ENCODE measurements around the gene PVR.
"Not testable (repeated sequence)": the region's sequence is repeated elsewhere in the genome, so short reads cannot be mapped to it uniquely, and the experiment has no call there.

PVR gene

GRCh38 chr19:44668985-44669764 lies 25.5 kb downstream of the PVR start:
- Histone ChIP-seq H3K27ac (ENCODE audit: low read depth, low read length) (no peak overlapping the region), H2BK12ac (ENCODE audit: low read length) (no peak overlapping the region), H4K12ac (ENCODE audit: low read depth, low read length) (no peak overlapping the region), H3K9ac (ENCODE audit: low read length) (no peak overlapping the region), H2AFZ (ENCODE audit: insufficient read depth, low read length, poor library complexity) (no peak overlapping the region), H3K4ac (ENCODE audit: low read depth, low read length) (no peak overlapping the region), H3K27me3 (ENCODE audit: insufficient read depth, low read length) (no peaks in the 10 kb centered on the region), H3K18ac (ENCODE audit: low read length) (no peak overlapping the region), H3K79me1 (ENCODE audit: low read length) (no peaks in the 10 kb centered on the region), H3K14ac (ENCODE audit: low read length) (no peak overlapping the region), H4K8ac (ENCODE audit: low read depth, low read length) (no peak overlapping the region), H2BK120ac (ENCODE audit: insufficient read depth, low read length, poor library complexity) (no peak overlapping the region), H3K4me3 (ENCODE audit: low read depth, low read length) (no peak overlapping the region), H3K79me2 (ENCODE audit: control insufficient read depth, insufficient read depth, low read length, poor library complexity) (no peaks in the 10 kb centered on the region), H3K4me1 (ENCODE audit: control insufficient read depth in 1 of 2, insufficient read depth in 2 of 2, low read length in 2 of 2) (peaks cover 6 to 10% of the 10 kb centered on the region in 2 experiments), H3K36me3 (ENCODE audit: control insufficient read depth in 1 of 2, insufficient read depth in 2 of 2, low read length in 2 of 2) (no peaks in the 10 kb centered on the region), H3K9me3 (ENCODE audit: insufficient read depth, low read depth, low read length) (no peaks in the 10 kb centered on the region), H2AK5ac (ENCODE audit: low read length) (no peak overlapping the region), H3K4me2 (ENCODE audit: low read length) (no peak overlapping the region), H2BK5ac (ENCODE audit: low read depth, low read length, poor library complexity) (no peak overlapping the region), H3K23ac (ENCODE audit: low read length) (no peak overlapping the region), H4K91ac (ENCODE audit: low read depth, low read length) (no peak overlapping the region)
- WGBS (ENCODE audit: extremely low coverage, insufficient coverage, insufficient read length): no CpG with 5 or more reads among the region's 2 CpGs
- no peak for DNase-seq

GRCh38 chr19:44670027-44670426 lies 26.3 kb downstream of the PVR start:
- not testable (repeated sequence) for H2BK120ac ChIP-seq (ENCODE audit: insufficient read depth, low read length, poor library complexity); H2AFZ ChIP-seq (ENCODE audit: insufficient read depth, low read length, poor library complexity); H3K27me3 ChIP-seq (ENCODE audit: insufficient read depth, low read length); H3K4me3 ChIP-seq (ENCODE audit: low read depth, low read length); H3K79me1 ChIP-seq (ENCODE audit: low read length); H2BK5ac ChIP-seq (ENCODE audit: low read depth, low read length, poor library complexity); H3K36me3 ChIP-seq (ENCODE audit: control insufficient read depth in 1 of 2, insufficient read depth in 2 of 2, low read length in 2 of 2); H2BK12ac ChIP-seq (ENCODE audit: low read length); H4K8ac ChIP-seq (ENCODE audit: low read depth, low read length); H3K9ac ChIP-seq (ENCODE audit: low read length); H3K23ac ChIP-seq (ENCODE audit: low read length); H4K91ac ChIP-seq (ENCODE audit: low read depth, low read length); DNase-seq; H3K18ac ChIP-seq (ENCODE audit: low read length); H3K27ac ChIP-seq (ENCODE audit: low read depth, low read length); H2AK5ac ChIP-seq (ENCODE audit: low read length); H3K4me2 ChIP-seq (ENCODE audit: low read length); H3K4ac ChIP-seq (ENCODE audit: low read depth, low read length); H3K14ac ChIP-seq (ENCODE audit: low read length); H3K9me3 ChIP-seq (ENCODE audit: insufficient read depth, low read depth, low read length); H4K12ac ChIP-seq (ENCODE audit: low read depth, low read length); H3K79me2 ChIP-seq (ENCODE audit: control insufficient read depth, insufficient read depth, low read length, poor library complexity)
- no CpG with 5 or more reads among the region's 2 CpGs for WGBS (ENCODE audit: extremely low coverage, insufficient coverage, insufficient read length)
- H3K4me1 ChIP-seq (ENCODE audit: control insufficient read depth in 1 of 2, insufficient read depth in 2 of 2, low read length in 2 of 2): peaks cover 6 to 10% of the 10 kb centered on the region in 2 experiments

GRCh38 chr19:44671400-44671799 lies 27.7 kb downstream of the PVR start, which contains the start of gene CEACAM19:
Gene CEACAM19, plus strand, starts transcription at chr19:44671482. Its CDS starts 450 bp downstream, at chr19:44671932.
- H2AFZ ChIP-seq (ENCODE audit: insufficient read depth, low read length, poor library complexity): no peak within 1 kb of the TSS
- H3K27ac ChIP-seq (ENCODE audit: low read depth, low read length): no peak within 1 kb of the TSS
- no peak within 1 kb of the TSS for H3K23ac ChIP-seq (ENCODE audit: low read length)
- no peaks in the 10 kb centered on the region for H3K9me3 ChIP-seq (ENCODE audit: insufficient read depth, low read depth, low read length)
- no peaks in the 10 kb centered on the region for H3K79me2 ChIP-seq (ENCODE audit: control insufficient read depth, insufficient read depth, low read length, poor library complexity)
- no peak within 1 kb of the TSS for H4K91ac ChIP-seq (ENCODE audit: low read depth, low read length)
- no peak within 1 kb of the TSS for H3K4me2 ChIP-seq (ENCODE audit: low read length)
- no peaks in the 10 kb centered on the region for H3K79me1 ChIP-seq (ENCODE audit: low read length)
- peaks cover 8 to 10% of the 10 kb centered on the region in 2 experiments for H3K4me1 ChIP-seq (ENCODE audit: control insufficient read depth in 1 of 2, insufficient read depth in 2 of 2, low read length in 2 of 2)
- H3K36me3 ChIP-seq (ENCODE audit: control insufficient read depth in 1 of 2, insufficient read depth in 2 of 2, low read length in 2 of 2): no peaks in the 10 kb centered on the region
- H3K4me3 ChIP-seq (ENCODE audit: low read depth, low read length): no peak within 1 kb of the TSS
- H4K8ac ChIP-seq (ENCODE audit: low read depth, low read length): no peak within 1 kb of the TSS
- no peak within 1 kb of the TSS for H4K12ac ChIP-seq (ENCODE audit: low read depth, low read length)
- H3K9ac ChIP-seq (ENCODE audit: low read length): no peak within 1 kb of the TSS
- H2BK5ac ChIP-seq (ENCODE audit: low read depth, low read length, poor library complexity): no peak within 1 kb of the TSS
- H3K18ac ChIP-seq (ENCODE audit: low read length): no peak within 1 kb of the TSS
- no peak within 1 kb of the TSS for H3K4ac ChIP-seq (ENCODE audit: low read depth, low read length)
- no peak within 1 kb of the TSS for H2BK12ac ChIP-seq (ENCODE audit: low read length)
- no peak within 1 kb of the TSS for H2BK120ac ChIP-seq (ENCODE audit: insufficient read depth, low read length, poor library complexity)
- WGBS (ENCODE audit: extremely low coverage, insufficient coverage, insufficient read length): no CpG with 5 or more reads among the region's 2 CpGs
- no peak within 1 kb of the TSS for H3K14ac ChIP-seq (ENCODE audit: low read length)
- H2AK5ac ChIP-seq (ENCODE audit: low read length): no peak within 1 kb of the TSS
- H3K27me3 ChIP-seq (ENCODE audit: insufficient read depth, low read length): no peaks in the 10 kb centered on the region
- DNase-seq: peak in 1 of 2 donors; percentile 62

GRCh38 chr19:44672226-44672625 lies 28.5 kb downstream of the PVR start:
- Histone ChIP-seq H3K23ac (ENCODE audit: low read length) (no peak overlapping the region), H2BK120ac (ENCODE audit: insufficient read depth, low read length, poor library complexity) (no peak overlapping the region), H2BK5ac (ENCODE audit: low read depth, low read length, poor library complexity) (no peak overlapping the region), H3K4me1 (ENCODE audit: control insufficient read depth in 1 of 2, insufficient read depth in 2 of 2, low read length in 2 of 2) (peaks cover 12% of the 10 kb centered on the region in 2 experiments), H3K27ac (ENCODE audit: low read depth, low read length) (no peak overlapping the region), H2BK12ac (ENCODE audit: low read length) (no peak overlapping the region), H3K27me3 (ENCODE audit: insufficient read depth, low read length) (no peaks in the 10 kb centered on the region), H2AK5ac (ENCODE audit: low read length) (no peak overlapping the region), H3K36me3 (ENCODE audit: control insufficient read depth in 1 of 2, insufficient read depth in 2 of 2, low read length in 2 of 2) (no peaks in the 10 kb centered on the region), H3K4me2 (ENCODE audit: low read length) (no peak overlapping the region), H3K79me2 (ENCODE audit: control insufficient read depth, insufficient read depth, low read length, poor library complexity) (no peaks in the 10 kb centered on the region), H2AFZ (ENCODE audit: insufficient read depth, low read length, poor library complexity) (no peak overlapping the region), H3K14ac (ENCODE audit: low read length) (no peak overlapping the region), H4K12ac (ENCODE audit: low read depth, low read length) (no peak overlapping the region), H4K91ac (ENCODE audit: low read depth, low read length) (no peak overlapping the region), H3K9ac (ENCODE audit: low read length) (no peak overlapping the region), H3K4me3 (ENCODE audit: low read depth, low read length) (no peak overlapping the region), H3K9me3 (ENCODE audit: insufficient read depth, low read depth, low read length) (no peaks in the 10 kb centered on the region), H3K4ac (ENCODE audit: low read depth, low read length) (no peak overlapping the region), H3K79me1 (ENCODE audit: low read length) (peaks cover 4% of the 10 kb centered on the region), H3K18ac (ENCODE audit: low read length) (no peak overlapping the region), H4K8ac (ENCODE audit: low read depth, low read length) (no peak overlapping the region)
- WGBS (ENCODE audit: extremely low coverage, insufficient coverage, insufficient read length): no CpG with 5 or more reads among the region's 1 CpG
- no peak for DNase-seq

Data from trophoblast cell (in vitro differentiated cells and primary cell).